GM23248 (cell line): Measurements from ENCODE around the gene HMGCR. TPM values are rescaled to one million over a fixed set of nuclear protein-coding genes. Genes with fewer than 3 reads are reported as not detected.

Experiments used
- DNase-seq: peaks from one replicate; pipeline ENCODE4 v3.0.0-alpha.2; 2015
- H2AFZ ChIP-seq: fragments of 200-600 bp; sonication (generic); 2 replicates; pipeline ENCODE4 v1.6.1; 2016; ENCODE audit warnings: antibody characterized with exemption
- H3F3A ChIP-seq: fragments of 200-600 bp; sonication (generic); 2 replicates; pipeline ENCODE4 v1.6.1; 2016; ENCODE audit warnings: mild to moderate bottlenecking, antibody characterized with exemption, mixed run types; ENCODE audit not compliant: insufficient read depth
- H3K27ac ChIP-seq: fragments of 200-600 bp; sonication (generic); 2 replicates; pipeline ENCODE4 v1.5.1; 2016; ENCODE audit warnings: mild to moderate bottlenecking
- H3K27me3 ChIP-seq: fragments of 200-600 bp; sonication (generic); replicated peaks from 2 replicates; pipeline ENCODE4 v1.6.1; 2016; ENCODE audit warnings: mild to moderate bottlenecking; ENCODE audit not compliant: insufficient read depth
- H3K36me3 ChIP-seq: fragments of 200-600 bp; sonication (generic); 2 replicates; pipeline ENCODE4 v1.6.1; 2016; ENCODE audit warnings: low read depth, mild to moderate bottlenecking
- H3K4me1 ChIP-seq: fragments of 200-600 bp; sonication (generic); 2 replicates; pipeline ENCODE4 v1.6.1; 2016; ENCODE audit warnings: mild to moderate bottlenecking; ENCODE audit not compliant: insufficient read depth
- H3K4me2 ChIP-seq: fragments of 200-600 bp; sonication (generic); one replicate; pipeline ENCODE4 v1.6.1; 2016; ENCODE audit warnings: mild to moderate bottlenecking; ENCODE audit not compliant: unreplicated experiment
- H3K4me3 ChIP-seq: fragments of 200-600 bp; sonication (generic); 2 replicates; pipeline ENCODE4 v1.5.1; 2016; ENCODE audit warnings: mild to moderate bottlenecking
- H3K79me2 ChIP-seq: fragments of 200-600 bp; sonication (generic); 2 replicates; pipeline ENCODE4 v1.6.1; 2016; ENCODE audit warnings: mild to moderate bottlenecking; ENCODE audit not compliant: insufficient read depth
- H3K9ac ChIP-seq: fragments of 200-600 bp; sonication (generic); 2 replicates; pipeline ENCODE4 v1.6.1; 2016; ENCODE audit warnings: mild to moderate bottlenecking
- H3K9me2 ChIP-seq: fragments of 200-600 bp; sonication (generic); 2 replicates; pipeline ENCODE4 v1.6.1; 2016; ENCODE audit warnings: mixed run types, mild to moderate bottlenecking, moderate library complexity; ENCODE audit not compliant: insufficient read depth
- H3K9me3 ChIP-seq: fragments of 200-600 bp; sonication (generic); one replicate; pipeline ENCODE4 v1.6.1; 2017; ENCODE audit warnings: low read depth
- H4K20me1 ChIP-seq: fragments of 200-600 bp; sonication (generic); 2 replicates; pipeline ENCODE4 v1.6.0; 2016; ENCODE audit not compliant: insufficient read depth
- EZH2 ChIP-seq: fragments of 200-600 bp; sonication (generic); IDR thresholded peaks from 2 replicates; pipeline ENCODE4 v1.6.1; 2018; ENCODE audit warnings: antibody characterized with exemption, mild to moderate bottlenecking; ENCODE audit not compliant: insufficient read depth, poor library complexity, severe bottlenecking
- EZH2phosphoT487 ChIP-seq: fragments of 200-600 bp; sonication (generic); IDR thresholded peaks from 2 replicates; pipeline ENCODE4 v1.6.1; 2018; ENCODE audit warnings: antibody characterized with exemption, moderate library complexity, mild to moderate bottlenecking, low read depth; ENCODE audit not compliant: insufficient read depth
- WGBS, 2 experiments: methylation state at CpG; one replicate each; pipeline ENCODE4 v1.1.6; 2015 to 2017; ENCODE audit warnings: low lambda C conversion rate in 2 of 2, low coverage in 1 of 2; ENCODE audit errors: missing lambda C conversion rate in 2 of 2; 5-methylcytosine and 5-hydroxymethylcytosine counted together
- in situ Hi-C: fragments of 300-500 bp; cut with MboI; formaldehyde crosslinking; loops from 2 replicates; pipeline ENCODE4 v1.15.0; 2020
- polyA plus RNA-seq: library from polyadenylated mRNA; unstranded; fragments of >200 nt; fragmentation: Nextera tagmentation; extraction: Ambion mirVana; gene quantifications from 2 replicates; pipeline ENCODE4 v1.2.1, GENCODE V29; 2016
- total RNA-seq: library from RNA; depleted of rRNA; stranded (reverse); fragments of >200 nt; shearing (Covaris generic); gene quantifications from 2 replicates; pipeline ENCODE4 v1.2.3, GENCODE V29; 2014

Gene HMGCR
- total and polyA plus RNA-seq, 2 experiments from 2014 or later, result 14.4 to 34.0 TPM

DNA sequence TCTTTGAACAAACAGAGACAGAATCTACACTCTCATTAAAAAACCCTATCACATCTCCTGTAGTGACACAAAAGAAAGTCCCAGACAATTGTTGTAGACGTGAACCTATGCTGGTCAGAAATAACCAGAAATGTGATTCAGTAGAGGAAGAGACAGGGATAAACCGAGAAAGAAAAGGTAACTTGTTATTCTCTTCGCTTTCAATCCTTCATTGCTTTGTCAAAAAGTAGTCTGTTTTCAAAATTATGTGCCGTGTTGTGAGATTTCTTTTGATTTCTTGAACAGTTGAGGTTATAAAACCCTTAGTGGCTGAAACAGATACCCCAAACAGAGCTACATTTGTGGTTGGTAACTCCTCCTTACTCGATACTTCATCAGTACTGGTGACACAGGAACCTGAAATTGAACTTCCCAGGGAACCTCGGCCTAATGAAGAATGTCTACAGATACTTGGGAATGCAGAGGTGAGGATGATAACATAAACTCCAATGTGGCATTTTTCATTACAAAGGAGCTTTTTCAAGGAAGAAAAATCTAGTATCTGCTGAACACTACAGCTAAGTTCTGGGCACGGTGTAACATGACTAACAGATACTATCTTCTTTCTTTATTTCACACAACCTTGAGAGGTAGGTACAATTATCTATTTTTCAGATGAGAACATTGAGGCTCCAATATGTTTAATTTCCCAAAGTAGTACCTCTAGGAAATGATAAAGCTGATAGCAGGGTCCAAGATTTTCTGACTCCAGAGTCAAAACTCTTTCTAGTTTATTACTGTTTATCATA lies 14.3 kb downstream of the HMGCR start:
- H3K4me3 ChIP-seq, result no peak overlapping the region
- WGBS, 2 experiments, result 97 to 98% methylated on average over 7 of the region's 7 CpGs
- in situ Hi-C loops, result no loop called here
- no peaks in the 10 kb centered on the region for H3K9me2 ChIP-seq
- H3K4me1 ChIP-seq, result peaks cover 6% of the 10 kb centered on the region; the same call in 1 of the 2 replicates
- DNase-seq, result no peak
- no peaks in the 10 kb centered on the region for H4K20me1 ChIP-seq
- H3K9ac ChIP-seq, result no peak overlapping the region
- H3K27me3 ChIP-seq, result no peaks in the 10 kb centered on the region
- H2AFZ ChIP-seq, result no peak overlapping the region
- H3K27ac ChIP-seq, result no peak overlapping the region
- H3K79me2 ChIP-seq, result peaks cover 16% of the 10 kb centered on the region; the same call in 1 of the 2 replicates
- no peaks in the 10 kb centered on the region for H3K9me3 ChIP-seq
- H3K4me2 ChIP-seq, result no peak overlapping the region
- H3F3A ChIP-seq, result no peaks in the 10 kb centered on the region
- H3K36me3 ChIP-seq, result peaks cover 81% of the 10 kb centered on the region
- TF ChIP-seq EZH2 (no peak), EZH2phosphoT487 (no peak)

- WGBS, 2 experiments, result 93 to 94% methylated on average over 6 of the region's 6 CpGs
- H4K20me1 ChIP-seq, result no peaks in the 10 kb centered on the region
- peaks cover 75% of the 10 kb centered on the region for H3K36me3 ChIP-seq
- H3K4me3 ChIP-seq, result no peak overlapping the region
- no peak overlapping the region for H3K27ac ChIP-seq
- H3K4me1 ChIP-seq, result no peaks in the 10 kb centered on the region
- in situ Hi-C loops, result no loop called here
- H3K9me2 ChIP-seq, result no peaks in the 10 kb centered on the region
- no peaks in the 10 kb centered on the region for H3F3A ChIP-seq
- no peak overlapping the region for H3K4me2 ChIP-seq
- no peak overlapping the region for H3K9ac ChIP-seq
- no peak for TF ChIP-seq EZH2
- no peak for TF ChIP-seq EZH2phosphoT487
- no peaks in the 10 kb centered on the region for H3K9me3 ChIP-seq
- no peaks in the 10 kb centered on the region for H3K27me3 ChIP-seq
- DNase-seq, result no peak
- no peak overlapping the region for H2AFZ ChIP-seq
- H3K79me2 ChIP-seq, result no peaks in the 10 kb centered on the region
Observed at GRCh38 chr5:75355236-75355635, 18.2 kb downstream of the HMGCR start.

GRCh38 chr5:75356719-75357118 lies 19.7 kb downstream of the HMGCR start:
- no peak overlapping the region for H3K27ac ChIP-seq

DNA sequence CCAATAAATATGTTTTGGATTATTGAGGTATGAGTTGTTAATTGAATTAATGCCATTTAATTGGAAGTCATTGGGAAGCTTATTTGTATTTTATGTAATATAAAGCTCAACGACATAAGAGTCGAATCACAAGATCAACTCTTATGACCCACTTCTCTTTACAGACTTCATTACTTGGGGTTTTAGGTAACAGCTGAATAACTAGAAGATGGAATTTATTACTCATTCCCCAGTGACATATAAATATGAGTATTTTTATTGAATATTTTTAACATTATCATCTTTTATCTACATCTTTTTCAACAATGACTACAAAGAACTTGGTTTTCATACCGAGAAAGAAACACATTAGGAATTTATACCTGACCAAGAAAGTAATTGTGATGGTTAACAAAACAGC lies 21.1 kb downstream of the HMGCR start:
- H3K27ac ChIP-seq, result no peak overlapping the region
- in situ Hi-C loops, result no loop called here

More at GRCh38 chr5:75356719-75357118, 19.7 kb downstream of the HMGCR start:
- in situ Hi-C loops, result no loop called here
- Histone ChIP-seq H3K4me3 (no peak overlapping the region), H3K9me2 (no peaks in the 10 kb centered on the region), H4K20me1 (no peaks in the 10 kb centered on the region), H3K27me3 (no peaks in the 10 kb centered on the region), H3K4me2 (no peak overlapping the region), H3K36me3 (peaks cover 71% of the 10 kb centered on the region), H3K4me1 (no peaks in the 10 kb centered on the region), H3K9me3 (no peaks in the 10 kb centered on the region), H3F3A (peaks cover 8% of the 10 kb centered on the region; the same call in 1 of the 2 replicates), H3K79me2 (no peaks in the 10 kb centered on the region), H2AFZ (no peak overlapping the region), H3K9ac (no peak overlapping the region)
- TF ChIP-seq EZH2phosphoT487, result no peak
- TF ChIP-seq EZH2, result no peak
- 90 to 92% methylated on average over 7 of the region's 7 CpGs for WGBS, 2 experiments
- DNase-seq, result no peak

More for the DNA sequence above, 21.1 kb downstream of the HMGCR start:
- no peaks in the 10 kb centered on the region for H3K79me2 ChIP-seq
- WGBS, 2 experiments, result 95 to 100% methylated on average over 3 of the region's 3 CpGs
- no peaks in the 10 kb centered on the region for H3K27me3 ChIP-seq
- H3K4me3 ChIP-seq, result no peak overlapping the region
- no peaks in the 10 kb centered on the region for H3K9me3 ChIP-seq
- peaks cover 10% of the 10 kb centered on the region; the same call in 1 of the 2 replicates for H3F3A ChIP-seq
- H4K20me1 ChIP-seq, result no peaks in the 10 kb centered on the region
- H3K4me1 ChIP-seq, result no peaks in the 10 kb centered on the region
- H3K4me2 ChIP-seq, result no peak overlapping the region
- no peaks in the 10 kb centered on the region for H3K9me2 ChIP-seq
- H3K36me3 ChIP-seq, result peaks cover 62% of the 10 kb centered on the region
- H3K9ac ChIP-seq, result no peak overlapping the region
- no peak for DNase-seq
- no peak overlapping the region for H2AFZ ChIP-seq
- TF ChIP-seq EZH2phosphoT487 (no peak), EZH2 (no peak)
